ENCODE measurements around the gene KCND3. TPM values are rescaled to one million over a fixed set of nuclear protein-coding genes. Genes with fewer than 3 reads are reported as not detected.
A peak's percentile ranks its signal among the peaks of the same experiment; 100 is the strongest.

The KCND3 gene
- polyA plus RNA-seq, 1 donor from 2014 or later: not detected

- Mint-ChIP-seq H3K9me3 (no peaks in the 10 kb centered on the region), H3K27ac (no peak overlapping the region), H3K4me3 (no peak overlapping the region), H3K36me3 (no peaks in the 10 kb centered on the region), H3K4me1 (peaks cover 0 to 3% (median 0%) of the 10 kb centered on the region in 3 donors), H3K27me3 (peaks cover 12% of the 10 kb centered on the region)
Measured at GRCh38 chr1:112000048-112000447, 10.6 kb upstream of the KCND3 start.

- Mint-ChIP-seq H3K36me3 (no peaks in the 10 kb centered on the region), H3K4me3 (no peak overlapping the region), H3K9me3 (no peaks in the 10 kb centered on the region), H3K27ac (no peak overlapping the region), H3K4me1 (peaks cover 0 to 3% (median 0%) of the 10 kb centered on the region in 3 donors), H3K27me3 (peaks cover 24% of the 10 kb centered on the region)
Measured at GRCh38 chr1:111998332-111998731, 8.9 kb upstream of the KCND3 start.

- H3K36me3 Mint-ChIP-seq: no peaks in the 10 kb centered on the region
- H3K27me3 Mint-ChIP-seq: peaks cover 55% of the 10 kb centered on the region
- H3K27ac Mint-ChIP-seq: no peak overlapping the region
- H3K9me3 Mint-ChIP-seq: no peaks in the 10 kb centered on the region
- H3K4me1 Mint-ChIP-seq: peaks cover 0 to 14% (median 10%) of the 10 kb centered on the region in 3 donors
- H3K4me3 Mint-ChIP-seq: peak overlapping the region in 2 of 4 donors; percentile 53 to 65
Measured at GRCh38 chr1:111992476-111992875, 3.0 kb upstream of the KCND3 start.

- H3K4me1 Mint-ChIP-seq: peaks cover 0 to 14% (median 10%) of the 10 kb centered on the region in 3 donors
- H3K27me3 Mint-ChIP-seq: peaks cover 56% of the 10 kb centered on the region
- H3K4me3 Mint-ChIP-seq: peak overlapping the region; percentile 52 to 88 (median 72)
- no peak overlapping the region for H3K27ac Mint-ChIP-seq
- no peaks in the 10 kb centered on the region for H3K9me3 Mint-ChIP-seq
- H3K36me3 Mint-ChIP-seq: no peaks in the 10 kb centered on the region
Measured at GRCh38 chr1:111990878-111991718, 1.6 kb upstream of the KCND3 start.

- H3K4me3 Mint-ChIP-seq: peak overlapping the region; percentile 58 to 85 (median 78)
- H3K27me3 Mint-ChIP-seq: peaks cover 53% of the 10 kb centered on the region
- no peak overlapping the region for H3K27ac Mint-ChIP-seq
Measured at GRCh38 chr1:111990026-111990877, 784 bp upstream of the KCND3 start.

GRCh38 chr1:111988743-111989453, 570 bp downstream of the KCND3 start:
- peaks cover 49% of the 10 kb centered on the region for H3K27me3 Mint-ChIP-seq
- H3K4me1 Mint-ChIP-seq: peaks cover 0 to 14% (median 10%) of the 10 kb centered on the region in 3 donors
- peak overlapping the region; percentile 62 to 83 (median 70) for H3K4me3 Mint-ChIP-seq
- H3K9me3 Mint-ChIP-seq: no peaks in the 10 kb centered on the region
- H3K36me3 Mint-ChIP-seq: no peaks in the 10 kb centered on the region
- H3K27ac Mint-ChIP-seq: no peak overlapping the region

More at GRCh38 chr1:111990026-111990877, 784 bp upstream of the KCND3 start:
- Mint-ChIP-seq H3K36me3 (no peaks in the 10 kb centered on the region), H3K4me1 (peaks cover 0 to 14% (median 10%) of the 10 kb centered on the region in 3 donors), H3K9me3 (no peaks in the 10 kb centered on the region)

- Mint-ChIP-seq H3K9me3 (peaks cover 0 to 2% (median 0%) of the 10 kb centered on the region in 3 donors), H3K4me3 (peak overlapping the region; percentile 62 to 83 (median 70)), H3K4me1 (peaks cover 0 to 14% (median 10%) of the 10 kb centered on the region in 3 donors), H3K27me3 (peaks cover 44% of the 10 kb centered on the region), H3K36me3 (no peaks in the 10 kb centered on the region), H3K27ac (no peak overlapping the region)
Measured at GRCh38 chr1:111988377-111988742, 1.1 kb downstream of the KCND3 start.

- peaks cover 0 to 14% (median 10%) of the 10 kb centered on the region in 3 donors for H3K4me1 Mint-ChIP-seq
- peak overlapping the region in 1 of 4 donors; percentile 69 for H3K4me3 Mint-ChIP-seq
Measured at GRCh38 chr1:111987502-111987901, 2.0 kb downstream of the KCND3 start.

GRCh38 chr1:111983500-111983899, 6.0 kb downstream of the KCND3 start:
- Mint-ChIP-seq H3K27ac (peak overlapping the region in 1 of 3 donors; percentile 25), H3K4me3 (peak overlapping the region in 1 of 4 donors; percentile 80), H3K4me1 (no peaks in the 10 kb centered on the region), H3K9me3 (peaks cover 0 to 2% (median 0%) of the 10 kb centered on the region in 3 donors), H3K36me3 (no peaks in the 10 kb centered on the region), H3K27me3 (peaks cover 21% of the 10 kb centered on the region)

More at GRCh38 chr1:111987502-111987901, 2.0 kb downstream of the KCND3 start:
- Mint-ChIP-seq H3K9me3 (peaks cover 0 to 2% (median 0%) of the 10 kb centered on the region in 3 donors), H3K36me3 (no peaks in the 10 kb centered on the region), H3K27me3 (peaks cover 40% of the 10 kb centered on the region), H3K27ac (no peak overlapping the region)

GRCh38 chr1:111982428-111982827, 7.0 kb downstream of the KCND3 start:
- no peak overlapping the region for H3K4me3 Mint-ChIP-seq
- H3K27me3 Mint-ChIP-seq: peaks cover 24% of the 10 kb centered on the region
- no peaks in the 10 kb centered on the region for H3K36me3 Mint-ChIP-seq
- peaks cover 0 to 2% (median 0%) of the 10 kb centered on the region in 3 donors for H3K9me3 Mint-ChIP-seq
- no peaks in the 10 kb centered on the region for H3K4me1 Mint-ChIP-seq
- H3K27ac Mint-ChIP-seq: no peak overlapping the region

- peaks cover 26% of the 10 kb centered on the region for H3K27me3 Mint-ChIP-seq
- peaks cover 0 to 2% (median 0%) of the 10 kb centered on the region in 3 donors for H3K9me3 Mint-ChIP-seq
- H3K4me1 Mint-ChIP-seq: no peaks in the 10 kb centered on the region
- no peak overlapping the region for H3K4me3 Mint-ChIP-seq
- no peak overlapping the region for H3K27ac Mint-ChIP-seq
- H3K36me3 Mint-ChIP-seq: no peaks in the 10 kb centered on the region
Measured at GRCh38 chr1:111981871-111982270, 7.6 kb downstream of the KCND3 start.

- H3K4me1 Mint-ChIP-seq: no peaks in the 10 kb centered on the region
- no peak overlapping the region for H3K4me3 Mint-ChIP-seq
- peaks cover 22% of the 10 kb centered on the region for H3K27me3 Mint-ChIP-seq
- H3K27ac Mint-ChIP-seq: no peak overlapping the region
- H3K36me3 Mint-ChIP-seq: no peaks in the 10 kb centered on the region
- peaks cover 0 to 4% (median 0%) of the 10 kb centered on the region in 3 donors for H3K9me3 Mint-ChIP-seq
Measured at GRCh38 chr1:111981090-111981489, 8.4 kb downstream of the KCND3 start.

- Mint-ChIP-seq H3K4me1 (no peaks in the 10 kb centered on the region), H3K9me3 (peaks cover 0 to 4% (median 0%) of the 10 kb centered on the region in 3 donors), H3K27me3 (peaks cover 26% of the 10 kb centered on the region), H3K27ac (no peak overlapping the region), H3K4me3 (no peak overlapping the region), H3K36me3 (no peaks in the 10 kb centered on the region)
Measured at GRCh38 chr1:111980686-111981085, 8.8 kb downstream of the KCND3 start.

- Mint-ChIP-seq H3K36me3 (no peaks in the 10 kb centered on the region), H3K4me3 (no peak overlapping the region), H3K4me1 (no peaks in the 10 kb centered on the region), H3K27me3 (peaks cover 27% of the 10 kb centered on the region), H3K9me3 (peaks cover 0 to 4% (median 0%) of the 10 kb centered on the region in 3 donors), H3K27ac (peak overlapping the region in 1 of 3 donors; percentile 55)
Measured at GRCh38 chr1:111978695-111979094, 10.8 kb downstream of the KCND3 start.

All from IgD-negative memory B cell (primary cell).